ENCODE measurements around the gene KRTAP12-1.

The KRTAP12-1 gene

DNA sequence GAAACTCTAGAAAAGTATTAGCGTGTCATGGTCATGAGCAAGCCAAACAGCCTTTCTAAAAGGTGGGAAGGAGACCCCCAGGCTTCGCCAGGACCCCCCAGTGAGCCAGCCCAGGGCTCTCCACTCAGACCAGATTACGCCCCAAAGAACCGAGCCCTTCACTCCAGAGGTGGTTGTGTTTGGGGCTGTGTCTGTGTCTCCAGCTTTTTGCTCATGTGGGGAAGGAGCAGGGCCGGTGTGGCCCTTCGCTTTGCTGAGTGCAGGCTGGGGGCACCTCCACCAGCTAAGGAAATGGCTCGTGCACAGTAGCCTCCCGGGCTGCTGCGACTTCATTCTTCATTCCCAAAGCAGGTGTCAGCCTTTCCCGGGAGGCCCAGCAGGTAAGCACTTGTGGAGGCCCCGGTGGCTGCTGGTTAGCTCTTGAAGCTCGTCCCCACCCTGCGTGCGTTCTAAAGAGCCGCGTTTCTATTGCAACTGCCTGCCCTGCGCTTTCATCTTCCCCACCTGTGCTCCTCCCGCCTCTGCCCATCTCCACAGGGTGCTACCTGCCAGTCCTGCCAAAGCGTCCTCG is 28.9 kb upstream of the KRTAP12-1 start:
- no peak for DNase-seq

DNA sequence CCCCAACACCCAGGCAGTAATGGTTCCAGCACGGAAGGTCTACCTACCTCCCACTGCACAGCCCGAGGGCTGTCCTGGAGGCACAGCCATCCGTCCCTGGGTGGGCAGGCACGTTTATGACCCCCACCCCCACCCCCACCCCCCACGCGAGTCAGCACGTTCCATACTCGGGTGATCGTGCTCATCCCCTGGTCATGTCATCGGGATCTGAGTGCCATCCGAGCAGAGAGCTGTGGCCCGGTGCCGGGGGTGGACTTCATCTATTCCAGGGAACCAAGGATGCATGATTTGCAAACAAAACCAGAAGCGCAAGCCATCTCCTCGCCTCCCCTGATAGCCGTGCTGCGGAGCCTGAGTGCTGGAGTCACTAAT is 28.3 kb upstream of the KRTAP12-1 start:
- no peak for DNase-seq

DNA sequence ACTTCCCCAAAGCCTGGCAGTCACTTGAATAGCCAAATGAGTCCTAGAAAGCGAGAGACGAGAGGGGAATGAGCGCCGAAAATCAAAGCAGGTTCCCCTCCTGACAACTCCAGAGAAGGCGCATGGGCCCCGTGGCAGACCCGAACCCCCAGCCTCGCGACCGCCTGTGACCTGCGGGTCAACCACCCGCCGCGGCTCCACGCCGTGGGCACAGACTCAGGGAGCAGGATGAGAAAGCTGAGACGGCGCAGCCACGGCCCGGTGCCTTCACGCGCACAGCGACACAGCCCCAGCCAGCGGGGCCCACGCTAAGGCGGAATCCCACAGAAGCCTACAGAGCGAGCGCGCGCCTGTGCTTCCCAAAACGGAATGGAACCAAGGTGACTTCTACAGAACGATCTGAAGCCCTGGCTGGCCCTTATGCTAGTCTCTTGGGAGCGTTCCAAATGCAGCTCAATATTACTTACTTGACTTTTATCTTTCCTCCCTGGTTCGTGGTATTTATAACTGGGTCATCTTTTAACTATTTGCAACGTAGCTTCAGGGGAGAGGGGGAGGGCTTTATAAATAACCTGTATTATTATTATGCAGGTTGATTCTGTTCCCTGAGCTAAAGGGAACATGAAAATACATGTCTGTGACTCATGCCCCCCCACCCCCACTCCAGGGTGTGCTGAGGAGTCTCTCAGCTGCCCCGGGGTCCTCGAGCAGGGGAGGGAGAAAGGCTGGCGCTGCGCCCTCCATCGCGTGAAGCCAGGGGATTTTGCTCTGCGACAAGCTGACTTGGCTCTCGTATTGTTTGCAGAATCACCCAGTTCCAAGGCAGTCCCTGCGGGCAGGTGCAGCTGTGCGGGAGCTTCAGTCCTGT is 27.7 kb upstream of the KRTAP12-1 start:
- no peak for DNase-seq

DNA sequence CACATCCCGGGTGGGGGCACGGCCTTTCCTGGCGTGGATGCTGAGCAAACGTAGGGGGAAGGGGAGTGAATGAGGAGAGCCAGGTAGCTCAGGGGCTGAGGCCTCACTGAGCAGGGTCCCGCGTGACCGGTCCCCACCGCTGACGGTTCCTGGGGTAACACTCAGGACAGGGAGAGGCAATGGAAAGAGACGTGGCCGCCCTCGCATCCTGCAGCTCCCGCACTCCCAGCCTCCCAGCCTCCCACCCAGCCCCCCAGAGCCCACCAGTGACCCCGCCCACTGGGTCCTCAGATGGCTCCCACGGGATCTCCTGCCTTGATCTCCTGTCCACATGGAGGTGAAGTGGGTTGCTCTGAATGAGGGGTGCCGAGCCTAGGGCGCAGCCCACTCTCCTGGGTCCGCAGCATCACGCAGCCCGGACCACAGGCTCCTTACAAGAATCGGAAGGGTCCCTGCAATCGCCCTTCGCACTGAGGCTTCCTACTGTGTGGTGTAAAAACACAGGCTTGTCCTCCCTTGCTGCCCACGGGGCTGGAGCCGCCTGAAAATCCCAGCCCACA is 27.0 kb upstream of the KRTAP12-1 start:
- no peak for DNase-seq

DNA sequence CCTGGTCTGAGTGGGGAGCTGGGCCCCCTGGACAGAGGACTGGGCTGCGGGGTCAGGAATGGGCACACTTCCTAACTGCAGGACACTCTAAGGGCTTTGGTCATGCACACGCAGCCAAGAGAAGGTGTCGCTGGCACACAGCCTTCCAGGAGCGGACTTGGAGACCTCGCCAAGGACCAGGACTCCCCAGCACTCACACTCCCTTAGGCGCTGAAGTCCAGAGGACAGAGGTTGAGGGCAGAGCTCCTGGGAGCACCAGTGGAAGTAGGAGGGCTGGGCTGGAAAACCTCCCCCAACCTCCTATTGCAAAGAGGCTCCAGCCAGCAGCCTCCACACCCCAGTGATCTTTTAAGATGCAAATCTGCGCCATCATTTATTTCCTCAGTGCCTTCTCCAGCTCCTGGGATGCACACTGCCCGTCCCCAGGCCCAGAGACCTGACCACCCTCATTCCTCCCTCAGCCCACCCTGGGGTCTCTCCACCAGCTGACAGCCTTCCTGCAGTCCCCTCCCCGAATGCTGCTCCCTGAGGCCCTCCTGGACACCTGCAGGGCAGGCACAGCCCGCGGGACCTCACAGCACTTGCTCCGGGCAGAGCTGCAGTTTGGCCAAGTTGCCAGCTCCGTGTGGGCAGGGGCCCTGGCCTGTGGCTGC is 26.4 kb upstream of the KRTAP12-1 start:
- DNase-seq = no peak

DNA sequence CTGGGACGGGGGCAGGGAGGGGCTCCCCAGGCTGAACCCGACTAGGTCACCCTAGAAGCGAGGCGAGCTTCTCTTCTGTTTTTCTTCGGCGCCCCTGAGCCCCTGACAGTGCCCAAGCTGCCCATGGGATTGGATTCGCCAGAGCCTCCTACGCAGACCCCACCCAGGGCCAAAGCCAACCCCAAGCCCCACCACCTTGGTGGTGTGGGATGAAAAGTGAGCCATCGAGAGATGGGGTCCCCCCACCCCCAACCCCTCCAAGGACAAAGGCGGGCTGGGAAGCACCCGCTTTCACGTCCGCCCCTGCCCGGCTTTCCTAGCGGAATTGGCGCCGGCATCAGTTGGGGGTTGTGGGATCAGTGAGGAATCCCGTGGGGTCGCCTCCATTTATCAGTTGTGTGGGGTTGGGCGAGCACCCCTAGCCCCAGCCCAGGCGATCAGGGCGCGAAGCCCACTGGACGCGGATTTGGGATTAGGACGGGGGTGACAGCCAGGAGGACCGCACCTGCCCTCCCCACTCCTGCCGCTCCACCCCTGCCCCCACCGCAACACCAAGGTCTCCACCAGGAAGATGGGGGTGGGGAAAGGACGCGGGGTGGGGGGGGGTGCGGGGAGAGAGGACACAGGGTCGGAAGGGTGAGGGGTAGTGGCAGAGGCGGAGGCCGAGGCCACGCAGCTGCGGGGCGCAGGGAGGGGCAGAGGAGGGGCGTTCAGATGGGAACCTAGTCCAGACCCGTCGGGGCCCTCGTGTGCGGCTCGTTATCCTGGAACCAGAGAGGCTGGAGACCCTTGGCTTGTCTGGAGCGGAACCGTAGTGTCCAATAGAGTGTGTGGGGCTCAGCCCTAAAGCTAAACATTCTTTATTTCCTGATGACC is 25.0 kb upstream of the KRTAP12-1 start:
- DNase-seq = no peak

DNA sequence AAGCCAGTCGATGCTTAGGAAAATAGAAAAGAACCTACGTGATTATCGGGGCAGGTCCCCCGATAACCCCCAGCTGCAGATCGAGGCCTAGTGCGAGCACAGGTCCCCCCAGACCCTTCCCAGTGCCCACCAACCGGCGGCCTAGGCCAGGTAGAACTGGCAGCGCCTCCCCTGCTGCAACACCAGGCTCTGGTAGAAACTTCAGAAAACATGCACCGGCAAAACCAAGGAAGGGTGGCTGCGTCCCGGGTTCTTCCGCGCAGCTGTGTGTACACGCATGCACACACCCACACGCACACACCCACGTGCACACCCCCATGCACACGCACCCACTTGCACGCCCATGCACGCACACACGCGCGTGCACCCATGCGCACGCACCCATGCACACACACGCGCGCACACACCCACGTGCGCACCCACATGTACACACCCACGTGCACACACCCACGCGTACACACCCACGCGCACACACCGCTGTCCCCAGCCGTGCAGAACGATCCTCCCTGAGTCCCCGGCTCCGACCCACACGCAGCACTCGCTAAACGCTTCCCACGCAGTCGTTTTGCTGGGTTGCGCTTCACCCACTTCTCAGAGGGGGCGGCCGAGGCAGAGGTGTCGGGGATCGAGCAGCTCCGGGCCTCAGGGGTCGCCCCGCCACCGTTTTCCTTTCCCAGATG is 24.2 kb upstream of the KRTAP12-1 start:
- DNase-seq = no peak

DNA sequence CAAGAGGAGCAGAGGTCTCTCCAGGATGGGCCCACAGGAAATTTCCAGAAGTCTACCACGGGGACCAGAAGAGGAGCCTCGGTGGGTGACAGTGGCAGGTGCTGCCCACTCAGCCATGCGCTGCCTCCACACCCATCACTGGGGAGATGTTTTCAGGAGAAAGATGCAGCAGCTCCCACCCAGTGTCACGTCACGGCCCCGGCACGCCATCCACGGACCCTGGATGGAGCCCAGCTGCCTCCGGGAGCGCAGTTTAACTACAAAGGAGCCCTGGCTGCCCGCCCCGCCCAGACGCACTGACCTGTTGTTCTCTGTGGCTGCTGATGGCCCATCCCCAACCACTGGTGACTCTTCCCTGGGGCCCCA is 22.7 kb upstream of the KRTAP12-1 start:
- DNase-seq = no peak

DNA sequence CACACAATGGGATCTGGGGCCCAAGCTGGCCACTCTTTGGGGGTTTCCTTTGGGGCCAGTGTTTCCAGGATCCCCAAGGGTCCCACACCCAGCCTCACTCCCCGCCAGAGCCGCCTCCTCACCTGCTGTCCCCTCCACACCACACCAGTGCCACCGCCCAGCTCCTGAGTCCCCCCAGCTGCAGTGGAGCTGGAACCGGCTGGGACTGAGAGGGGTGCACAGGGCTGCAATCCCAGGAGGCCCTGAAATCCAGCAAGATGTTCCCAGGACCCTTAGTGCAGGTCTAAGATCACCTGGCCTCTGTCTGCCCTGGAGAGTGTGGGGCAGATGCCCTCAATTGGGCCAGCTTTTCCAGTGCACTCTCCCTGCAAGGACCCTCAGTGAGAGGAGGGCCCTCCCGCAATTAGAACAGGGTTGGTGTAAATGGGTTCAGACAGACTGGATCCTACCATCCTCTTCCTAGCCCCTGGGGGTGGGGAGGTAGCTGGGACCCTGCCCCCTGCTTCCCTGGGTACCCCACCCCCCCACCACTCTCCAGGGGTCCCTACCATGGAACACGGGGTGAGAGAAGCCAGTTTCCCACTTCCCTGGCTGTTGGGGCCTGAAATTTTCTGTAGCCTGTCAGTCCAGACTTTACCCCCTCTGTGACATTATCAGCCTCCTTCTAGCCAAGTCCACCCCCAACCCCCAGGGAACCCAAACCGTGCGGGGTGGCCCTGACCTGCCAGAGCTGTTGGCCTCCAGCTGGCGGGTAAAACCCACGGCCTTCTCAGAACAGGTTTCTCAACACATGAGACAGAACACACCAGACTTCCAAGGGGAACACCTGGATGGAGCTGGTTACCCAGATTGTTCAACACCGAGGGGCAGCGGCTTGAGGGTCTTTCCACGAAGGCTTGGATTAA is 22.0 kb upstream of the KRTAP12-1 start:
- no peak for DNase-seq

DNA sequence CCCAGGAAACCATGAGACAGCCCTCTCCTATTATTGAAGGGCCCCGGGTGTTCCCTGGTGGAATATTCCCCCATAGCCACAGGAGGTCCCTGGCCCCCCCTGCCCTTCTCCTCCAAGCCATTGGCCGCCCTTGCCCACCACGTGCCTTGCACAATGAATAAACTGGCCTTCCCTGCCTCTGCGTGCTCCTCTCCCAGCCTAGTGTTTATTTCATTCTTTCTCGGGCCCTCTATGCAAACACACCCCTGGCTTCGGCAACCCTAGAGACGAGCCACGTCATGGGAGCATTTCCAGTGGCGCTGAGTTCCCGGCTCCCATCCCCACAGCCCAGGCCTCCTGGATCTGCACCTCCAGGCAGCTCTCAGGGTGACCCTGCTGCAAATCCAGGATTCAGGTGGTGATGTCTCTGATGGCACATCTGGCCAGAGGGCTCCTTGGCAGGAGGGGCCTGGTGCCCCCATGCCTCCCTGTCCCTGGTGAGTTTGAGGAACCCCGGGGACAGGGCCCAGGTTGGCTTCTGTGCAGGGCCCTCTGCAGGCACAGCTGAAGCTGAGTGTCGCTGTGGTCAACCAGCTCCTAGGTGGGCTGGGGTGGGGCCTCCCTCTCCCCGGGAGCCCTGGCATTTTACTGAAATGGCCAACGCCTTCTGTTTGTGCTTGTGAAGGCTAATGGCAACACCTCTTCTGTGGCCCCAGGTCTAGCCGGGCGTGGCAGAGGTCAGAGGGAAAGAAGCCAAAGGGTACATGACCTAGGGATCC is 21.2 kb upstream of the KRTAP12-1 start:
- DNase-seq = no peak

DNA sequence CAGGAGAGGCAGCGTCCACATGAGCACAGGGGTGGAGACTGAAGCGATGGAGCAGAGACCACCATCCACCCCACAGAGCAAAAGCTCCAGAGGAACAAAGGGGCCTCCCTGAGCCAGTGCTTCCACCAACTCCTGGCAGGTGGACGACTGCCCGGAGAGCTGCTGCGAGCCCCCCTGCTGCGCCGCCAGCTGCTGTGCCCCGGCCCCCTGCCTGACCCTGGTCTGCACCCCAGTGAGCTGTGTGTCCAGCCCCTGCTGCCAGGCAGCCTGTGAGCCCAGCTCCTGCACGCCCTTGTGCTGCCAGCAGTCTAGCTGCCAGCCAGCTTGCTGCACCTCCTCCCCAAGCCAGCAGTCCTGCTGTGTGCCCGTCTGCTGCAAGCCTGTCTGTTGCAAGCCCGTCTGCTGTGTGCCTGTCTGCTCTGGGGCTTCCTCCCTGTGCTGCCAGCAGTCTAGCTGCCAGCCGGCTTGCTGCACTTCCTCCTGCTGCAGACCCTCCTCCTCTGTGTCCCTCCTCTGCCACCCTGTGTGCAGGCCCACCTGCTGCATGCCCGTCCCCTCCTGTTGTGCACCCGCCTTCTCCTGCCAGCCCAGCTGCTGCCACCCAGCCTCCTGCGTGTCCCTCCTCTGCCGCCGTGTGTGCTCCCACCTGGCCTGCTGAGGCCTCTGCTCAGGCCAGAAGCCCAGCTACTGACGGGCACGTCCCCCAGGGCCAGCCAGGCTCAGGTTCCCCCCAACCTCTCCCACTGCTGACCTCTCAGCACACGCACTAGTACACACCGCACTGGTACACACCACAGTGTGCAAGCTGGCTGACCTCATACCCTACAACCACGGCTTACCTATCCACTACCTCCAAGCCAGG is 20.4 kb upstream of the KRTAP12-1 start:
- no peak for DNase-seq

DNA sequence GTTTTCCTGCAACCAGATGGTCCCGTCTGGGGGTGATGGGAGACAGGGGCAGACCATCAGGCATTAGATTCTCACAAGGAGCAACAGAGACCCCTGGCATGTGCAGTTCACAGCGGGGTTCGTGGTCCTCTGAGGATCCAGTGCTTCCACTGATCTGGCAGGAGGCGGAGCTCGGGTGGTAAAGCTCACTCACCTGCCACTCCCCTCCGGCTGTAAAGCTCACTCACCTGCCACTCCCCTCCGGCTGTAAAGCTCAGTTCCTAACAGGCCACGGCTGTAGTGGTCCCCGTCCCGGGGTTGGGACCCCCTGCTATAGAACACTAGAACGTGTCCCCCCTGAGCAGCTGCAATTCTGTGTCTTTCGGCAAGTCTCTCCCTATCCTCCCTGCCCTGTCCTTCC is 19.6 kb upstream of the KRTAP12-1 start:
- no peak for DNase-seq

DNA sequence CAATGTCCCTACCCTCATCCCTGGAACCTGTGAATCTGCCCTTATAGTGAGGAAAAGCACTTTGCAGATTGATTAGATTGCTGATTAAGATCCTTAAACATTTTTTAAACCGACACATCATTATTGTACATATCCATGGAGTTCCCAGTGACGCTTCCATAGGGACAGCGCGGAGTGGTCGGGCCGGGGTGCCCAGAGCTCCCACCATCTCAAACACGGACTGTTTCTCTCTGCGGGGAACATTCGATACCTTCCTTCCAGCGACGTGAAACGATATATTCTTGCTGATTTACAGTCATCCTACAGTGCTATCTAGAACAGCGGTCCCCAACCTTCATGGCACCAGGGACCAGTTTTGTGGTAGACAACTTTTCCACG is 19.0 kb upstream of the KRTAP12-1 start:
- no peak for DNase-seq

DNA sequence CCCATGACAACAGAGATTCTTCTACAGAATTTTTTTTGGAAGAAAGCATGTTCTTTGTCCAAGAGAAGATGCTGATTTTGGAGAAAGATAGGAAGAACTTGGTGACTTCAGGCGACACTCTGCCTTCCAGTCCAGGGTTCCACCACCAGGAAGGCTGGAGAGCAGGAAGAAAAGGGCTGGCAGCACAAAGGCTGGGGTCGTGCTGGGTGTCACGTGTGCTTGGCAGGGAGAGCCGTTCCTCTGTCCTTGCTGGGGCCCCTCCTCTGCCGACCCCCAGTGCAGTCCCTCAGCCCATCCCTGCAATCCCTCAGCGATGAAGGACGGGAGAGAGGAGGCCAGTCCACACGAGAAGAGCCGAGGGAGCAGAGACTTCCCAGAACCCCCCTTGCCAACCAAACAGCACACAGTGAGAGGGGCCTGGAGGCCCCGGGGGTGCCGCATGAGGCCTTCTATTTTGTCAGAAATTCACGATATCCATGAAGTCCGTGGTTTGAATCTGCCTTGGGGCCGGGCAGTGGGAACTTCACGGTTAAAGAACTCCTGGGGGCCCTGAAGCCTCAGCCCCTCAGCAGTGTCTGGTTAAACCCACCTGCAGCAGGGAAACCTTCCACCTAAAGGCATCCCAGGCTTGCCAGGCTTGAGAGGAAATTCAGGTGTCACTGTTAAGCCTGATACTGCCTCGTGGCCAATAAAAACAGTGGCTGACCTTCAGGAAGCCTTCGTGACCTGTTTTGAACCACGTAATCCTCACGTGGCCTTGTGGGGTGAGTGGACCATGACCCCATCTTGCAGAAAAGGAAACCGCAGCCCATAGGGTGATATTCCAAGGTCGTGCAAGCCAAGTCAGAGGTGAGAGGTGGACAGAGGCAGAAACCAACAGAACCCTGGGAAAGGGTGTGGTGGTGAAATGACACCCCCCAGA is 18.4 kb upstream of the KRTAP12-1 start:
- DNase-seq = no peak

DNA sequence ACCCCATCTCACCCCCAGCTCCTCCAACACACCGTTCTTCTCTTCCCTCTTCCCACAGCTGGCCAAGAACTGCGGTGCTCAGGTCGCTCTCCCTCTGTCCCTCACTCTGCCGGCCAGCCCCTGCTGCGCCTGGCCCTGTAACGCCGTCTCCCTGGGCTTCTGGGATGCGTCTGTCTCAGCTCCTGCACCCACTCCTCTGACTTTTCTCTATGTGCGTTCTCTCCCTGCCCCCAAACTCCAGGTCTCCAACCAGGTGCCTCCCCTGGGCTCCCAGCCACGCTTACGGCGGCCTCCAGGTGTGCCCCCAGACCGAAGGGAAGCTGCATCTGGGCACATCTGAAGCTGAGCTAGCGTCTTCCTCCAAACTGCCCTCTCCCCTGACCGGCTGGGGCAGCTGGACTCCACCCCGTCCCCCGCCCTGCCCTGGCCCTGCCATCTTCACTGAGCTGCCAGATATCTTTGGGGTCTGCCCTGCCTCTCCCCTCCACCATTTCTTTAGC is 17.6 kb upstream of the KRTAP12-1 start:
- DNase-seq = no peak

DNA sequence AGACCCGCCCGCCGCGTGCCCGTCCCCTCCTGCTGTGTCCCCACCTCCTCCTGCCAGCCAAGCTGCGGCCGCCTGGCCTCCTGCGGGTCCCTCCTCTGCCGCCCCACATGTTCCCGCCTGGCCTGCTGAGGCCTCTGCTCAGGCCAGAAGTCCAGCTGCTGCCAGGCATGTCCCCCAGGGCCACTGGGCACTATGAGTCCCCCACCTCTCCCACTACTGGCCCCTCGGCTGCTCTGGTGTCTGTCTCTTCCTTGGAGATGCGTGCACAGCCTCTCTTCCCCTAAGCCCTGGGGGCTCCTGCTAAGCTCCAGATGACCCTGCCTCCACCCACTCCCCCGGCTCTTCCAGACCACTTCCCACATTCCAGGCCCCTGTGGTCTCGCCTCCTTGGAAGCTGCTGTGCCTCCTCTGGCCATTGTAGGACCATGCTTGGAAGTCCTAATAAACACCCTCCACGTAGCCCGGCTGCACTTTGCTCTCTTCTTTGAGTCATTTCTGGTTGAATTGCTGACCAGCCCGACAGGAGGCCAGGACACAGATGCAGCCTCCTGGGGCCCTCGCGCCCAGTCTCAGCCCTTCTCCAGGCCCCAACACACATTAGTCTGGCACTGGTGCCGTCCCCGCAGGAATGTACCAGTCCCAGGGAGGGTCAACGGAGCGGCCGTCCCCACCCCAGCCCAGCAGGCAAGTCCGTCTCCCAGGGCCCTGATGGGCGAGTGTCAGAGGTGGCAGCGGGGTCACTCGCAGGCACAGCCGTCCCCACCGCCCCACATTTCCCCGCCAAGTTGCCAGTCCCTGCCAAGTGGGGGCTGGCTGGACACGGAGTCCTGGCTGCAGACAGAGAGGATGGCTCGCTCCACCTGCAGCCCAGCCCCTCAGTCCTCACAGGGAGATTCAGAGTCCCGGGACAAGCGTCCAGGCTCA is 16.1 kb upstream of the KRTAP12-1 start:
- DNase-seq = no peak
